HG02981 (cell line): ENCODE measurements around the gene EDN2.
A peak's percentile ranks its signal among the peaks of the same experiment; 100 is the strongest.

Experiments used
- ATAC-seq: cut with Tn5 transposase; IDR thresholded peaks from one replicate; pipeline ENCODE4 v1.9.1; 2021; ENCODE audit warnings: mild to moderate bottlenecking, moderate library complexity; ENCODE audit not compliant: unreplicated experiment

EDN2 gene

DNA sequence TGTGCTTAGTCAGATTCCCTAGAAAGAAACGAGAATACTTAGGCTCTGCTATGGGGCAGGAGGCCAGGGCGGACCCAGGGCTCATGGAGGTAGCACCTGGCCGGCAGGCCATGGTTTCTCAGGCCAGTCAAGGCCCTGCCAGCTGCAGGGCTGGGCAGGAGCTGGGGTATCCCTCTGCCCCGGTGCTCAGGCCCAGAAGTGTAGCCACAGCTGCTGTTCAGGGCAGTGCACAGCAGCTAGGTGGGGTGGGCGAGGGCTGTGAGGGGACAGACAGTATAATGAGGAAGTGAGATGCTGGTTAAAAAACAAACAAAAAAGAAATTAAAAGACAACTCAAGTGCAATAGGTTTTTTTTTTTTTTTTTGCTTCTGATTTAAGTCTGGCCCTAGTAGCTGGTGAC lies 34.0 kb upstream of the EDN2 start:
- no peak for ATAC-seq

DNA sequence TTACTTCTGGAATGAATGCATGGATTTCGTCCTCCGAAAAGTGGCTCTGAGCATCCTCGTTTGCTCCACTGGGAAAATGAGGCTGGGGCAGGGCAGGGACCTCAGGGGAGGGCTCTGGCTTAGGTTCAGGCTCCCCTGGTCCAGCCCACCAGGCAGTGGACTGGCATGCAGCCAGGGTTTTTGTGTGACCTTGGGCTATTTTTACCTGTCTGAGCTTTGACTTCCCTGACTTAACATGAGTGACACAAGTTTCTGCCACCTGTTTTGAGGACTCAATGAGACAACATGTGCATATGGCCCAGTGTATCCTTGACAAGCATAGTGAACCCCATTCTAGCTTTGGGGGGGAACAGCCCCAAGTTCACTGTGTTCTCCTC lies 32.6 kb upstream of the EDN2 start:
- no peak for ATAC-seq

- peak; percentile 73 for ATAC-seq
These were observed 31.9 kb upstream of the EDN2 start for GRCh38 chr1:41516168-41517061.

DNA sequence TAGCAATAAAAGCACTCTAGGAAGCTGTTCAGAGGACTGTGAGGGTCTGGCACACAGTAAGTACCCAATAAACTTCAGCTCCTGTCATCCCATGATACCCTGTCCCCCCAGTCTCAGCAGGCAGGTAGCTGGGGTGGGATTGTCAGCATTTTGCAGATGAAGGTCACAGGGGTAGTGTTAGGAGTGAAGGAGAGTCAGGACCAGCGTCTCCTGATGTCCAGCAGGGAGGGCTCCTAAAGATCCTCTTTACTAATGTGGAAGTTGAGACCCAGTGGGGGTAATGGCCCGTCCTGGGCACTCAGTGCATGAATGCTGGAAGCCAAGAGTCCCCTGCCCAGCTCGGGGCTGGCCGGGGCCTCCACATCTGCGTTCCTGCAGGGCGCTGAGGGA lies 31.3 kb upstream of the EDN2 start:
- no peak for ATAC-seq

GRCh38 chr1:41515131-41515678 lies 30.7 kb upstream of the EDN2 start:
- ATAC-seq = no peak

DNA sequence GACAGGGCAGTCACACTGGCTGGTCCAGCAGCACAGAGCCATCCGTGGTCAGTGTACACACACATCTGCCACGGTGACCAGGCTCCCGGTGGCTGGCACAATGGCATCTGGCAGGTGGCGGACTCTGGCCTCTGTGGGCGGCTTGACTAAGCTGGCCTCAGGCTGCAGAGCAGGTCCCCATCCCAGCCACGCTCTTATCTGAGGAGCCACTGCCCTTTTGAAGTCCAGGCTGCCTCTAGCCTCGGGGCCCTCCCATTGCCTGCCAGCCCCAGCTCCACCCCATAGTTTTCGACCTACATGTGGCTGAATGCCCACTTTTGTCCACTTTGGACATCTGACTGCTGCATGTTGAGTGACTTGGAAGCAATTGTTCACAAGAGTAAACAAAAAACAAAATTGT lies 29.9 kb upstream of the EDN2 start:
- no peak for ATAC-seq

- ATAC-seq = no peak
These were observed 28.9 kb upstream of the EDN2 start for GRCh38 chr1:41513383-41513735.

GRCh38 chr1:41512701-41513382 lies 28.4 kb upstream of the EDN2 start:
- no peak for ATAC-seq

- ATAC-seq = no peak
These were observed 26.7 kb upstream of the EDN2 start for GRCh38 chr1:41511239-41511540.

DNA sequence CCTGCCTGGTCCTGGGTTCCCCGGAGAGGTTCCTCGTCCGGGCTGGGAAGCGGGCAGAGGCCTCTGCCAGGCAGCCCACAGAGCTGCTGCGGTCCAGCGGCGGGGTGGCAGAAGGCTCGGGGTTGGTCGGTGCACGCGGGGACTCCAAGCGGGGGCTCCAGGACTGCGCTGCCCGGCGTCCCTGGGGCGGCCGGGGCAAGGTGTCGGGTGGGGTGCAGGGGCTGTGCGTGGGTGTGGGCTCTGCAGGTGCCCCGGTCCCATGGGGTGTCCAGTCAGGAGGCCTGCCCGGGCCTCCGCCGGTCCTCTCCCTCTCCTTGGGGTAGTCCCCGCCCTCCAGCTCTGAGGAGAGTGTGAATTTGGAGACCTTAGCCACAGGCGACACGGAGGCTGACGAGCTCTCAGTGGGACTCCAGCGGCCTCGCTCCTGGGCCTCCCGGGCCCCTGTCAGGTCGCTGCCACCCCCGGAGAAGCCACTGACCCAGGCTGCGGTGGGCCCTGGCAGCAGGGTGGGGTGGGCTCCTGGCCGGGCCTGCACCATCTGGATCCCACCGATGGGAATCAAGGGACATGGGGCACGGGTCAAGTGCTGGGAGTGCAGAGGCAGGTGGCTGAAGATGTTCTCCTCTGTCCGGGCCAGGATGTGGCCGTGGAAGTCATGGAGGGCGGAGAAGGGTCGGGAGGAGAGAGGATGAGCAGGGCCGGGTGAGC lies 26.2 kb upstream of the EDN2 start:
- no peak for ATAC-seq

DNA sequence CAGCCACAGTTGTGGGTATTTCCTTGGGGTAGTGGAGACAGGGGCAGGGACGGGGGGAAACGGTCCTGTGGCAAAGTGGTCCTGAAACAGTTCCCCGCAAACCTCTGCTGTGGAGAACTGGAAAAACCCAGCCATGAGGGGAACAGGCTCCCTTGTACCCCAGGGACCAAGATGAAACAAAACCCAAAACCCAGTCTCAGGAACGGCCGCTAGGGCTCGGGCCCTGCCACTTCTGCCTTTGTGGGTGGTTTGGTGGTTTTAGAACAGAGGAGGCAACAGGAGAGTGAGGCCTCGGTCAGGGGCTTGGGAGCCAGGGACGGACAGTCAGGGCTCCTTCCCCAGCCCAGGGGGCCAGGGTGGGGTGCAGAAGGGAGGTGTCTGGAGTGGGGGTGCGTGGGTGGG lies 24.8 kb upstream of the EDN2 start:
- no peak for ATAC-seq

DNA sequence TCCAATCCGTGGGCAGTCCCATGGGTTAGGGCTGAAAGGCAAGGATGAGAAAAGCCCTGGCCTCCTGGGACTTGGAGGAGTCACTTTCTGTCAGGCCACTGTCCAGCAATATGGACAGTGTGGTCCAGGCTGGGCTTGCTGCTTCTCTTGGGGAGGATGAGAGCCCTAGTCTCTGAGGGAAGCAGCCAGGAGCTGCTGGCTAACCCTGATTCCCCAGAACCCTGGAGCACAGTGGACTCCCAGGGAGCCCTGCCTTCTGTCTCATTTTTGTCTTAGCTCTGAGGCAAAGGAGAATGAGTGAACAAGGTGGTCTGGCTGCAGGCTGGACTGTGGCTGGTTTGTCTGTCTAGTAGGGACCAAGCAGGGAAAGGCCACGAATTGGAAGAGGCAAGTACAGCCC lies 23.8 kb upstream of the EDN2 start:
- no peak for ATAC-seq

- no peak for ATAC-seq
These were observed 23.4 kb upstream of the EDN2 start for GRCh38 chr1:41507836-41508235.

DNA sequence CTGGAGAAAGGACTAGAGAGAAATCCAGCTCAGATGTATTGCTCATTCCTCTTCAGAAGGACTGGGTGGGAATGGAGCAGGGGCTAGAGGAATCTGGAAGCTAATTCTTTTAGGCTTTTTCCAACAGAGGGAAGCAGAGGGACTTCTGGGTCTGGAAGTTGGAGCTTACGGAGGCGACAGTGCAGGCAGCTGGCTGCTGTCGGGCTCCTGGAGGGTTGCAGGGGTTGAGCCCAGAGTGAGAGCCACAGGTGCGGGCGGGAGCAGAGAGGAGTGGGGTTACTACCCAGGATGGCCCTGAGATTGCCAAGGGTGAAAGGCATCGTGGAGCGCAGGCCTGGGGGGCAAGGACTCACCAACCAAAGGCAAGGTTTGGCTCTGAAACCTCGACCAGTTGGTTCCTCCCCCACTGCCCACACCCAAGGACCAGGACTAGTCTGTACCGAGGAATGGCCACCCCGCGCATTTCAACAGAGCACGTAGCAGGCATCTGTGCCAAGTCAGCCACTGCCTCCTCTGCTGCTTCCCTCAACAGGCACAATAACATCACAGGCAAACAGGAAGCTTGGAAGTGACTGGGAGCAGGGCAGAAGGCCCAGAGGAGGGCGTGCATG lies 22.7 kb upstream of the EDN2 start:
- ATAC-seq = no peak

DNA sequence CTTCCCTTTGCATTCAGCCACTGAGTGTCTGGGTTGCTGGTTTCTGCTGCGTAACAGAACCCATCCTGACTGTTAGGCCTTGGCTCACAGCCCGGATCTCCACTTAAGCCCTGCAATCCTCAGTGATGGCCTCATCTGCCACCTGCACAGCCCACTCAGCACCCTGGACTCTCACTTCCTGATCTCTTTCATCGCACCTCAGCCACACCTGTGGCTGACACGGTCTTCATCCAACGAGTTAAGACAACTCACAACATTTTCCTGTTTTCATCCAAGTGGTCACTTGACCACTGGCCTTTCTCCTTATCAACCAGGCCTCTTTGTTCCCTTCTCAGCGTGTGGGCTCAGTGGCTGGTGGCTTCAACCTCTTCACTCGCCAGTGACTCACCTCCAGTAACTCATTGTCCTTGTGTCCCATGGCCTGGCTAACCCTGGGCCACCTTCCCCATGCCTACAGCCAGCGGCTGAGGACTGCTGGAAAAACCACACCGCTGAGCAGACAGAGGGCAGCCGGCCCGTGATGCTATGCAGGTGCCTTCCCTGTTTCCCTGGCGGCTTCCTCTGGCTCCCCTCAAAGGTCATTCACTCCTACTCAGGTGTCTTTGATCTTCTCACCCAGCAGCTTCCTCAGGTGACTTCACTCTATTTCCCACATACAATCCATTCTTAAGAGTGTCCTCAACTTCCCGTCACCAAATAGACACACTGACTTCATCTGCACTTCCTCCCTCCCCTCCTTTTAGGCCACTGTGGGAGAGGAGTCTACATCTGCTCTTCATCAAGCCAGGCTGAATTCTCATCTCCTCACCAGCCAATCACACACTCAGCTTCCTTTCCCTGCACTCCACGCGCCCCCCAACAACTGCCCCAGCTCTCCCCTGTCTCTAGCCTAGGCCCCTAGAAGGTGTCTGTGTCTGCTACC lies 19.9 kb upstream of the EDN2 start:
- no peak for ATAC-seq

- ATAC-seq = no peak
These were observed 19.1 kb upstream of the EDN2 start for GRCh38 chr1:41503538-41504113.

DNA sequence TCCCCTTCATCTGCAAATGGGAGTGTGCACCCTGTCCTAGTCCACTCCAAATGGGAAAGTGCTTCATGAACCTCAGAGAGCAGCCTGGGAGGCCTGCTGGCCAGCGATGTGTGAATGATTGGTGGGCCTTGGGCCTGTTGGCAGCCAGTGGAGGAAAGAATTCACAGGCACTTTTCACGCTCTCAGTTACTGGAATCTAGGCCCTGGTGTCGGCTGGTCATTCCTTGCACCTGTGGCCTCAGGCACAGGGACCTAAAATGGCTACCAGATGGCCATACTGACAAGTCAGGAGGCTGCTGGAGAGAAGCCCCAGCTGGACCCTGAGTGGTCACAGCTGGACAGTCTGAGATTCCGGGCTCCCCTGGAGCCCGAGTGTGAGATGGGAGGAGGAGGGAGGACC lies 18.4 kb upstream of the EDN2 start:
- no peak for ATAC-seq

DNA sequence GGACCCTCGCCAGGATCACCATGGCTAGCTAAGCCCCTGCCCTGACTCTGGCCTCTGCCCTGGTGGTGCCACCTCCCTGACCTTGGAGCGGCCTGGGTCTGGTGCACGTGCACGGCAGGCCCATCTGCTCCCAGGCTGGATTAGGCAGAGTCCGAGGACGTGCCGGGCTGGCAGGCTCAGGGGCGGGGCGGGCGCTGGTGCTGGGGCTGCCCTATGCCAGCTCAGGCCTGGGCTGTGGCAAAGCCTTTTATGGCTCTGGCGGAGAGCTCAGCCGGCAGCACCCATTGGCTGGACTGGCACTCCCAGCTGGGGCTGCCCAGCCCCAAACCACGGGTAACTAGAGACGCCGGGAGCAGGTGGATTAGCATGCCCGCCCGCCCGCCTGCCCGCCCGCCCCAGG lies 17.1 kb upstream of the EDN2 start:
- ATAC-seq = no peak

- ATAC-seq = no peak
These were observed 16.5 kb upstream of the EDN2 start for GRCh38 chr1:41500781-41501518.
